Right hindlimb (tissue), 1 donor: ENCODE data around the gene ALPG.
"Not testable (repeated sequence)": the region's sequence is repeated elsewhere in the genome, so short reads cannot be mapped to it uniquely, and the experiment has no call there.

Experiments used
- DNase-seq: peaks from one replicate; pipeline ENCODE4 v3.0.0-alpha.2; 2018

The ALPG gene

DNA sequence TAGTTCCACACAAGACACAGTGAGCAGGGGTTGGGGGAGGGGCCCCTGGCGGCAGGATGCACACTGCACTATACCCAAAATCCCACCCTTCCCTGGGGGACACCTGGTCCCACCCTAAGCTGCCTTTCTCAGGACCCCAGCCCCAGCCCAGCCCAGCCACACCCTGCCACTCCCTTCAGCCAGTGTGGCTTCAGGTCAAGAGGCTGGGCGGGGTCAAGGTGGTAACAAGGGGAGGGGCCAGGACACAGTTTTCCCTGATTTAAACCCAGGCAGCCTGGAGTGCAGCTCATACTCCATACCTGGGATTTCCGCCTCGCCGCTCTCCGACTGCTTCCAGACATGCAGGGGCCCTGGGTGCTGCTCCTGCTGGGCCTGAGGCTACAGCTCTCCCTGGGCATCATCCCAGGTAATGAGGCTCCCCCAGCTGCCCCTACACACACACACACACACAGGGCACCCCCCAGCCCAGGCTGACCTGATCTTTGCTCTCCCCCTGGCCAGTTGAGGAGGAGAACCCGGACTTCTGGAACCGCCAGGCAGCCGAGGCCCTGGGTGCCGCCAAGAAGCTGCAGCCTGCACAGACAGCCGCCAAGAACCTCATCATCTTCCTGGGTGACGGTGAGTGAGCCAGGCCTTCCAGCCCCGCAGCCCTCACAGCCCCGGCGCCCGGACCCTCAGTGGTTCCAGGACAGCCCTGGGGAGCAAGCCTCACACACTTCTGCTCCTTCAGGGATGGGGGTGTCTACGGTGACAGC lies at the start of gene ALPG:
ALPG (plus strand) TSS at position 289 of the 755 bp plus-strand sequence; CDS start at position 340, 51 bp downstream.
- no peak for DNase-seq

DNA sequence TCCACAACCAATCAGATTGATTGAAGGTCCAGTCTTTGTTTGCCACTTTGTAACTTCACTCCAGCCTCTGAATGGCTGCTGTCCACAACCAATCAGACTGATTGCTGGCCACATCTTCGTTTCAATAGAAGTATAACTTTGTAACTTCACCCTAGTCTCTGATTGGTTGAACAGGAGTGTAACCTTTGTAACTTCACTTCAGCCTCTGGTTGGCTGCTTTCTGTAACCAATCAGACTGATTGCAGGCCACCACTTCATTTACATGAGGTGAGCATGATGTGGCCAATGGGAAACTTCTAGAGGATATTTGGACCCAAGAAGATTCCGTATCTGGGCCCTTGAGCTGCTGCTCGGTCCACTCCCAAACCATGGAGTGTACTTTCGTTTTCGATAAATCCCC lies 45.0 kb upstream of the ALPG start:
- DNase-seq, result no peak

DNA sequence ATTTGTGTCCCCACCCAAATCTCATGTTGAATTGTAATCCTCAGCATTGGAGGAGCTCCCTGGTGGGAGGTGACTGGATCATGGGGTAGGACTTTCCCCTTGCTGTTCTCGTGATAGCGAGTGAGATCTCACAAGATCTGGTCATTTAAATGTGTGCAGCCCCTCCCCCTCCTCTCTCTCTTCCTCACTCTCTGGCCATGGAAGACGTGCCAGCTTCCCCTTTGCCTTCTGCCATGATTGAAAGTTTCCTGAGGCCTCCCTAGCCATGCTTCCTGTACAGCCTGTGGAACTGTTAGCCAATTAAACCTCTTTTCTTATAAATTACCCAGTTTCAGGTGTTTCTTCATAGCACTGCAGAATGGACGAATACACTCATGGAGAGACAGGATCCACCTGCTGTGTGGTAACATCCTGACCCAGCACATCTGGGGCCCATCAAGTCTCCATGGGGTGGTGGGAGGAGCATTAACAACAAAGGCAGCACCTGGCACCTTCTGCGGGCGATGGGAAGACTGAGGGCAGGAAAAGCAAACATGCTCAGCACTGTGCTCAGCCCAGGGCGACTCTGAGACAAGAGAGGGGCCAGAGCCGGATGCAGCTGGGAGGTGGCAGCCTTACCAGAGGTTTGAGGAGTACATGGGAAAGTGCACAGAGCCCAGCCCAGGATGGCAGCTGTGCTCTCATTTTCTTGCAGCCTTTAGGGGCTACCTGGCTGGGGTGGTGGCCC lies 44.3 kb upstream of the ALPG start:
- DNase-seq, result no peak

DNA sequence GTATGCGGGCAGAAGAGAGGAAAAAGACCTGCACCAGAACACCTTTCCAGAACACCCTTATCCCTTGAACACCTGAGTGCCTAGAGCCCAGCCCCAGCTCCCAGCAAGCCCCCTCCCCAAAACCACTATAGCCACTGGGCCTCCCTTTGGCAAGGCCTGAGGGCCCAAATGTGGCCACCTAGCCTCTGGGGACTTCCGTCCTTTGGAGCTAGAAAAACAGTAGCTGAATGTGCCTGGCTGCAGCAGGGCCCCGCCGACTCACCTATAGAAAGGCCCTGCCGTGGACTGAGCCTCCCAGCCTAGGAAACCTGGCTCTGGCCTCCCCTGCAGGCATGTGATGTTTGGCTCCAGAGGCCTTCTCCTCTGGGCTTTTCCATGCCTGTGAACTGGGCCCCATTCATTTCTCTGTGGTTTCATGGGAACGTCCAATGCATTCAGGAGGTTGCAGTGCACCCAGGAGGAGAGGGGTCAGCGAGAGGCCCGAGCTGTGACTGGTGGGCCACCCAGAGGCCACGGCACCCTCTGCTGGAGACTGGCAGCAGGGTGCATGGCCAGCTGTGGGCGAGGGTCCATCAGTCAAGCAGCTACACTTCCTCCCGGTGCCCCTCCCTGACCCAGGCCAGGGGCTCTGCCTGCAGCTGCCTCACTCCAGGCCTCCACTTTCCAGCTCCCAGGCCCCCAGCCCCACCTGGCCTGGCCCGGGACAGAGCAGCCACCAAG lies 43.4 kb upstream of the ALPG start:
- DNase-seq, result not testable (repeated sequence)

DNA sequence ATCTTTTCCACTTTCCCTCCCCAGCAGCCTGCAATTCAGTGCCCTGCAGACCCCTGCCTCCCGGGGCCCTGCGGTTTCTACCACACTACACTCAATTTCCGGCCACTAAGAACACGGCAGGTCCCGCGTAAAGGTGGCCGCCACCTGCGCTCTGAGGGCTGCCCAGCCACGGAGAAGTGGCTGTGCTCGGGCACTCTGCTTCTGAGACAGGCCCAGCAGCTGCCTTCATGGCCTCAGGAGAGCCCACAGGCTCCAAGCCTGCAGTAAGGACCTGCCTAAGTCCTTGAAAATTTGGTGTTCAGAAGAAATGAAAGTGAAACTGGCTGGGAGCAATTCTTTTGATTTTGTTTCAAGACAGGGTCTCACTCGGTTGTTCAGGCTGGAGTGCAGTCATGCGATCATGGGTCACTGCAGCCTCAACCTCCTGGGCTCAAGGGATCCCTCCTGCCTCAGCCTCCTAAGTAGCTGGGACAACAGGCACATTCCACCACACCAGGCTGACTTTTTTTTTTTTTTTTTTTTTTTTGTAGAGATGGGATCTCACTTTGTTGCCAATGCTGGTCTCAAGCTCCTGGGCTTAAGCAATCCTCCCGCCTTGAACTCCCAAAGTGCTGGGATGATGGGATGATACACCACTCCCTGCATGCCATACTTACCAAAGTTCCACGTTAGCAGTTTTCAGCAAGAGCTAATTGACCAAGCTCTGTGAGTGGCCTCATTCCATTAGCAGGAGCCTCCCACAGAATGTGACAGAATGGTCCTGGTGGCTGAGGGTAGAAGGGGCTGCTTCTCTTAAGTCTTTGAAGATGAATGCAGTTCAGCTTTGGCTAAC lies 42.6 kb upstream of the ALPG start:
- DNase-seq, result no peak

DNA sequence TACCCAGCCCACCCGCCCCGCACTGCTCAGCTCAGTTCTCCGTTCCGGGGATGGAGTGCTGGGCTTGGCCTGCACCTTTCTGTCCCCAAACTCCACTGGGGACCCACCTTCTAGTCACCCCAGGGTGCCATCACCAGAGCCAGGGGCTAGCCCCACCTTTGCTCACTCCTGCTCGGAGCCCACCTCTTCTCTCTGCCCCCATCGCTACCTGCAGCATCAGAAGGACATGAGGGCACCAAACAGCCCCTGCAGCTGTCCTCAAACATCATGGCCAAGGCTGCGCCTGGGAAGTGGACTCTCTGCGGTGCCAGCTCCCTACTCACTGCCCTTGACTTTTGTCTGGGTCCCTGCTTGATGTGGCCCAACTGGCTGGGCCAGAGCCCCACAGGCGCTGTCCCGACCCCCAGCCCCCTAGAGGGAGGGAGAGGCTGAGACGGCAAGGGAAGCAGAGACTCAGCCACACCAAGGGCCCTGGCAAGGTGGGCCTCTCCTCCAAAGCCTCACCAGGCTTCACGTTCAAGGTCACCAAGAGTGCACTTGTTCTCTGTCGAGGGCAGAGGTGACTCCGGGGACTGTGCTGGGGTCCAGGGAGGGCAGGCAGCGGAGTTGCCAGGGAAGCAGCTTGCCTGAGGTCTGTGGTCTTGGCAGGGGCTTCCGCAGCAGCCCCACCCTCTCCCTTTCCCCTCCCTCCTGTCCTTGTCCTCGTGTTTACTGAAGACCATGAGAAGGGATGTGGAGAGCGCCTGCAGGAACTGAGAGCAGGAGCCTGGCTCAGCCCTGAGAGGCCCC lies 41.6 kb upstream of the ALPG start:
- DNase-seq, result not testable (repeated sequence)

DNA sequence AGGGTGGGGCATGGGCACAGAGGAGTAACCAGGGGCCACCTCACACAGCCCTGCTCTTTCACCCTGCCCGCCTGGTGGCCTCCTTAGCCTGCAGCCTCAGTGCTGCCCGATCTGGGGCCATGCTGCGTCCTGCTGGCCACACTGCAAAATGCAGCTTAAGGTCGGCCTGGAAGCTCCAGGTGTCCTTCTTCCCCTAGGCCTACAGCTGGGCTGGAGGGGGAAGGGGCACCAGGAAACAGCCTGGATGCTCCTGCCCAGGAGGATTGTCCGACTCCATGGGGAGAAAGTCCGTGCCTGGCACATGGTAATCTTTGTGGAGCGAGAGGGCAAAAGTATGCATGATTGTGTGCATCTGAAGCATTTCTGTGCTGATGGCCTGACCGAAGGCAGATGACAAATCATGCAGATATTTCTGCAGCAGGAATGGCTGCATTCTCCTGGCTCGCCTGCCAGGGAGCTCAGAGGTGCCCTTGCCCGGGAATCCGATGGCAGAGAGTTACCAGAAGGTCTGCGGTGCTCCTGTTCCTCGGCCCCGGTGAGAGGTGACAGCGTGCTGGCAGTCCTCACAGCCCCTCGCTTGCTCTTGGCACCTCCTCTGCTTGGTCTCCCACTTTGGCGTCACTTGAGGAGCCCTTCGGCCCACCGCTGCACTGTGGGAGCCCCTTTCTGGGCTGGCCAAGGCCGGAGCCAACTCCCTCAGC lies 40.9 kb upstream of the ALPG start:
- no peak for DNase-seq

DNA sequence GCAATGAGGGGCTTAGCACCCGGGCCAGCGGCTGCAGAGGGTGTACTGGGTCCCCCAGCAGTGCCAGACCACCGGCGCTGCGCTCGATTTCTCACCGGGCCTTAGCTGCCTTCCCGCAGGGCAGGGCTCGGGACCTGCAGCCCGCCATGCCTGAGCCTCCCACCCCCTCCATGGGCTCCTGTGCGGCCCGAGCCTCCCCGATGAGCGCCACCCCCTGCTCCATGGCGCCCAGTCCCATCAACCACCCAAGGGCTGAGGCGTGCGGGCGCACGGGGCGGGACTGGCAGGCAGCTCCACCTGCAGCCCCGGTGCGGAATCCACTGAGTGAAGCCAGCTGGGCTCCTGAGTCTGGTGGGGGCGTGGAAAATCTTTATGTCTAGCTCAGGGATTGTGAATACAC lies 40.2 kb upstream of the ALPG start:
- not testable (repeated sequence) for DNase-seq

DNA sequence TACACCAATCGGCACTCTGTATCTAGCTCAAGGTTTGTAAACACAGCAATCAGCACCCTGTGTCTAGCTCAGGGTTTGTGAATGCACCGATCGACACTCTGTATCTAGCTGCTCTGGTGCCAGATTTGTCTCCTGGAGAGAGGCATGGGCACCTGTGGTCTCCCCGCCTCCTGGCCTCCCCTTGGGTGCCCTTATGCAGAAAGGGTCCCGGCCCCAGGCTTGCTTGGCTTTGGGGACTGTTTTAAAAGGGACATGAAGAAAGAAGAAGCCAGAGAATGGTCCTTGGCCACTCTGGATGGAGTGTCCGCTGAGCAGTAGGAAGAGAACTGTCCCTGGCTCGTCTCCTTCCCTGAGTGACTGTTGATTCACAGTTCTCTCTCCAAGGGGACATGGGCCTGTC lies 39.6 kb upstream of the ALPG start:
- no peak for DNase-seq

DNA sequence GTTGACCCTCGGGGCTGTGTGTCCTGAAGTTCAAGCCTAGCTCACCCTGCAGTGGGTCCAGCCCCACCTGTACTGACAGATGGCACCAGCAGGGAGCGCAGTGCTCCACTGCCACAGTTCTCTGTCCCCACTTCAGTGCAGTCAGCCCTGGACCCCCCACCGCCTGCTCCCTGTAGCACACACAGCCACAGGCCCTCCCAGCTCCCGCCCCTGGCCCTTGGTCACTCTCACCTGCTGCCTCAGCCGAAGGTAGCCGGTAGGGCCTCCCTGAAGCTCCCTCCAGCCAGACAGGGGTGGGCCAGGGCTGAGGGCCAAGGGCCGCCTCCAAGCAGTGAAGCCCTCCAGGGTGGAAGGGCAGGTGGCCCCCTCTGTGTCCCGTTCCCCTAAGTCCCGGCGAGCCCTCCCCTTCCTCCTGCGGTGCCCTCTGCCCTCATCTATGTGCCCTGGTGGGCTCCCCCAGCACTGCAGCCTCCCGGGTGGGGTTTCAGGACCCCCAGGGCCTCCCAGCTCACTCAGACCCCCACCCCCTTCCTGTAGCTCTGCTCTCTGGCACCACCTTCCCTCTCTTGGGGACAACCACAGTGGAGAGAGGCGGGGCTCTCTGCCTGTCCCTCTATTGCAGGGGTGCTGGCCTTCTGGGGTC lies 38.9 kb upstream of the ALPG start:
- DNase-seq, result no peak

DNA sequence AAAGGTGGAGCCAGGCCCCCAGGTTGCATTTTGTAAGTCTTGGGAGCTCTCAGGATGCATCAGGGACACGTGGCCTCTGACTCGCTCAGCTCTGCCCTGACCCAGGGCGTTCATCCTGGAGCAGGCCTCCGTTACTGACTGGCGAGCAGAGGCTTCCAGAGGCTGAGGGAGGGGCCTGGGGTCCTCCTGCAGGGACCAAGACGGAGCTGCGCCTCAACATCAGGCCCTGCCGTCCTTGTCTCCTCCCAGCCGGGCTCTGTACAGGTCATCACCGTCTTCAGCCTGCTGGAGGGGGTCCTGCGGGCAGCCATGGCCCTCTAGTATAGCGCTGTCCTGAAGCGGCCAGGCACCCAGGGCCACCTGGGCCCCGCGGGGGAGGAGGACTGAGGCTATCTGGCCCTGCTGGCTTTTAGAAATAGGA lies 38.3 kb upstream of the ALPG start:
- no peak for DNase-seq

DNA sequence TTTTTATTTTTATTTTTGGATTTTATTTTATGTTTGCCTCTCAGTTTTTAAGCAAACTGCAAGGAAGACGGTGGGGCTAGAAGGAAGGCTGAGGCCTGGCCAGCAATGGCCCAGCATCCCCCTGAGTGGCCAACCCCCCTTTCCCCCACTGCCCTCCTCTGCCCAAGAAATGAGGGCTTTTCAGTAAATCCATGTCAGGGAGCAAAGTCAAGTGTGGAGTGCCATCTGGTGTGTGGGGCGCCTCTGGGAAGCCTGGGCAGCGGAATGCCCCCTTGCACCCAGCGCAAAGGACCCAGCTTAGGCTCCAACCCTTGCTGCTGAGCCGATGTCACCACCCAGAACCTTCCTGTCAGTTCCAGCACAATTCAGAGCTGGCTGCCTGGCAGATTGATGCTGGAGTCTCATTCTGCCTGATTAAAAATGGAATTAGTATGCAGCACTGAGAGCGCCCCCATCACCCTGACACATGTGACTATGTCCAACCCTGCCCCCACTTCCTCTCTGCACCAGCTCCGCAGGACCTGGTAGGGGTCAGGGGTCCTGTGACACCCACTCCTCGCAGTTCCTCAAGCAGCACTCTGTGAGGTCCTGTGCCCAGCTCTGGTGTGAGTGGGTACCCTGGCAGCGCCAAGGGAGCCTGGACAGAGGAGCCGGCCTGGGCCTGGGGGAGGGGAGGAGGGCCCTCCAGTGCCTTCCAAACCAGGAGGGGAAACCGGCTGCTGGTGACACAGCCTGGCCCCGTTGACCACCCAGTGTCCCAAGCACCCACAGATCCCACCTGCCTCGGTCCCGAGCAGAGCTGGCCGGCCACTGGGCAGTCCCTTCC lies 37.3 kb upstream of the ALPG start:
- no peak for DNase-seq

DNA sequence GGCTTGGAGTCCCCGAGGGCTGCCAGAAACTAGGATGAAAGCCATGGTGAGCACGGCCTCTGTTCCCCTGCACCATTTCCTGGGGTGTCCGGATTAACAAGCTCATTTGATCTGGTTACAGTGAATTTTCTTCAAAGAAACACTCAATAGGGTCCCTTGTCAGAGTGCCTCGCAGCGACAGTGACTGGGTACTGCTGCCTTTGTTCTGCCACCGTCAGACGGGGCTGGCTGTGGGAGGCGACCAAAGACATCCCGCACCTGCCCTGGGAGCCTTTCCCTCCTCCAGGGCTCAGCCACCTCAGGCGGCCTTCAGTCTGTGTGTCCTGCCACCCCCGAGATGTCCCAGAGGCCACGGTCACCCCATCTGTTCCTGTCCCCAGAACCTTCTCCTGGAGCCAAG lies 36.6 kb upstream of the ALPG start:
- DNase-seq, result not testable (repeated sequence)

DNA sequence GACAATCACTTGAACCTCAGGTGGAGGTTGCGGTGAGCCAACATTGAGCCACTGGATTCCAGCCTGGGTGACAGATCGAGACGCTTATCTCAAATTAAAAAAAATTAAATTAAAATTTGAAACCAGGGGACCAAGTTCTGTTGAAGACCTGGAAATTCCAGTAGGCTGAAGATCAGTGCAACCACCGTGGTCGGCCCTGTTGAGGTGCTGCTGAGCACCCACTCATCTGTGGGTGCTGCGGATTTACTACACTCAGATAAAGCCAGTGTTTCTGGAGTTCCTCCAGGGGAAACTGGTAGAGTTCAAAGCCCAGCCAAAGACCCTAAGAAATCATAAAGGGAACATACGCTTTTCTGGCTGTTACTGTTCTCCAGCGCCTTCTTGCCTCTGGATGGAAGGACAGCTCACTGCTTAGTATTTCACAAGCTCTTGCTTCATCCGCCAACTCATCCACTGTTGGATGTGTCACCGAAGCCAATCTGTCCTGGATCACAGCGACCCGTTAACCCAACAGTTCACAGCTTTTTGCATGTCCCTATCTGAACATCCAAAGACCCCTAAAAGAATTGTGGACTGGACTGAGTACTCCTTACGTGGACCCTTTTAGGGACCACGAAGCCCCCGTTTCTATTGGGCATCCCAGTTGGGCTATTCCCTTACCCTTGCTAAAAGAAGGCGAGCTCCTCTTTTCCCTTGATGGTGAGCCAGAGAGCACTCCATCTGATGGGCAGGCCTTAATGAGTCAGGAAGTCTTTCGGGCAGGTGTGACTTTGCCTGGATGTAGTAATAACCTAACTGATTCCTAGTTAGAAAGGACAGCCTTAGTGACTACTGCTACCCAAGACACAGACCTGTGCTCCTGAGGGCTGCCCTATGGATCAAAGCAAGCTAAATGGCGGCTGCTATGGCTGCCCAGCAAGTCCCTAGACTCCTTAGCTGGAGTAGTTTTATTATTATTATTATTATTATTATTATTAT lies 34.1 kb upstream of the ALPG start:
- no peak for DNase-seq

DNA sequence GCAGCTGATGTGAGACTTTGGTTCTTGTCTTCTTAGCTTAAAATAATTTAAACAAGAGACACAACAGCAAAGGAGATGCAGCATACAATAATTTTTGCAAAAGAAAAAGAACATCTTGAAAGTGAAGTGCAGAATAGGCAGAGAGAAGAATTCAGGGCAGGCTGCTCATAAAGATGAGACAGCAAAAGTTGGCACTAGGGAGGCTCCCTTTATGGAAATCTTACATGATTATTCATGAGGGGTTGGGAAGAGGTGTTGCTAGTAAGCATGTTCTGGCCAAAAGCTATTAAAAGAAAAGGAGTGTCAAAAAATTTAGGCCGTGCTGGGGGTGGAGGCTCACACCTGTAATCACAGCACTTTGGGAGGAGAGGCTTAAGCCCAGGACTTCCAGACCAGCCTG lies 32.3 kb upstream of the ALPG start:
- DNase-seq, result no peak

DNA sequence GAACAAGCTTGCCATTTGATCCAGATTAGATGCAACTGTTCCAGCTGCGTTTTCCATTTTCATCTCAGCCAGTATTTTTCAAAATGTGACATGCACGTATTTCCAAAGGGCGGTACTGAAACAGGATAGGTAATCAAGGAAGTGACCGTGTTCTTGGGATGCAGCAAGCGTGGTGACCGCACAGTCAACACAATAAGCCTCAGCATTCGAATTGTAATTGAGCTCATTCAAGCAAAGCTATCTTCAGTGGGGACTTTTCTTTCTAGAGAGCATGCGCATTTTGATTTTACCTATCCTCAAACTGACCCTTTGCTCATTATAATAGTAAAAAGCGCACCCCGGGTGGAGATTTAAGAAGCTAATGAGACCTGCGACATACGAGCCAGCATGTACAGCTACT lies 31.5 kb upstream of the ALPG start:
- no peak for DNase-seq

DNA sequence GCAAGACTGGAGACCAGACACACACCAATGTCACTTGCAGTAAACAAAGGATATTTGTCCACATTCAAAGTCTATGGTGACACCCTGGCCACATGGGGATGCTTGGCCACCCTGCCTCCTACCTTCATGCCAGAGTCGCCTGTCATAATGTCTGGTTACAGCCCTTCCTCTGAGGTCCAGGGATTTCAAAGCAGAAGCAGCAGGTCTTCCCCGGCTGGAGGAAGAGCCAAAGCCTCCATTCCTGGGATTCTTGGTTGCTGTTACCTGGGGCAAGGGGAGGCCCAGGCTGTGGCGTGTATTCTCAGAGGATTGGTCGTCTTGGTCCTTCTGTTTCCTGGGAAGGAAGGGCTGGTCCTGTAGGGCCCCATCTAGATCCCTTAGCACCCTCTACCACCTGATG lies 30.4 kb upstream of the ALPG start:
- no peak for DNase-seq

DNA sequence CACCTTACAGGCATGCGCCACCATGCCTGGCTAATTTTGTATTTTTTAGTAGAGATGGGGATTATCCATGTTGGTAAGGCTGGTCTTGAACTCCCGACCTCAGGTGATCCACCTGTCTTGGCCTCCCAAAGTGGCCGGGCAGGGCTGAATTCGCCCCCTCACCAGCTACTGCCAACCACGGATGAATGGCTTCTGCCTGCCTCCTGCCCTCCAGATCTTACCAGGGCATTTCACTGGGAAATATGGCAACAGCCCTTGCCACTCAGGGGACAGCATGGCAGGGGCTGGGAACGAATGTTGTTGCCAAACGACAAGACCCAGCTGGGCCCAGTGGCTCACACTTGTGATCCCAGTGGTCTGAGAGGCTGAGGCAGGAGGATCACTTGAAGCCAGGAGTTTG lies 29.9 kb upstream of the ALPG start:
- DNase-seq, result no peak

DNA sequence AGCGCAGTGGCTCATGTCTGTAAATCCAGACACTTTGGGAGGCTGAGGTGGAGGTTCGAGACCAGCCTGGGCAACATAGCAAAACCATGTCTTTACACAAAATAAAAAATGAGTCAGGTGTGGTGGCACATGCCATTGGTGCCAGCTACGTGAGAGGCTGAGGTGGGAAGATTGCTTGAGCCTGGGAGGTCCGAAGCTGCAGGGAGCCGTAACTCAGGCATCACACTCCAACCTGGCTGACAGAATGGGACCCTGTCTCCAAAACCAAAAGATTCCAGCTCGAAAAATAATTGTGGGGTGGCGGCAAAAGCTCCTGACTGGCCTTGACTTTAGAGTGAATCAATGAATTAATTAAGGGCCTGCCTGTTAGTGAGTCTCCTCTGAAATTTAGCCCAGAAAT lies 29.3 kb upstream of the ALPG start:
- no peak for DNase-seq
